WTC11 (cell line): ENCODE results near the gene GABRB2. TPM values are rescaled to one million over a fixed set of nuclear protein-coding genes. Genes with fewer than 3 reads are reported as not detected.
A peak's percentile ranks its signal among the peaks of the same experiment; 100 is the strongest.

Source experiments
- ATAC-seq: fragments of 200-7000 bp; cut with Tn5 transposase; 2 replicates; pipeline ENCODE4 v1.10.0; 2021; ENCODE audit warnings: mild to moderate bottlenecking, moderate library complexity
- CTCF ChIA-PET: fragments of 300-600 bp; sonication (Branson Sonifier 250); formaldehyde crosslinking; loops from one replicate; lab custom pipeline; 2021; ENCODE audit warnings: antibody characterized with exemption; lab: Charles Lee
- POLR2A ChIA-PET: fragments of 350-600 bp; sonication (Branson Sonifier 250); formaldehyde crosslinking; loops from one replicate; lab custom pipeline; 2021; ENCODE audit warnings: antibody characterized with exemption; lab: Charles Lee
- DNase-seq: peaks from one replicate; pipeline ENCODE4 v3.0.0; 2021; ENCODE audit warnings: low spot score
- H3K27ac Mint-ChIP-seq: 2 replicates; pipeline ENCODE4 v1.8.0; 2021; ENCODE audit warnings: mixed read lengths
- H3K27me3 Mint-ChIP-seq: 2 replicates; pipeline ENCODE4 v1.8.0; 2021; ENCODE audit warnings: low read depth, mild to moderate bottlenecking, moderate library complexity, mixed read lengths
- H3K36me3 Mint-ChIP-seq: 2 replicates; pipeline ENCODE4 v1.8.0; 2021; ENCODE audit warnings: mixed read lengths
- H3K4me1 Mint-ChIP-seq: 2 replicates; pipeline ENCODE4 v1.8.0; 2022; ENCODE audit warnings: mixed read lengths
- H3K4me3 Mint-ChIP-seq: 2 replicates; pipeline ENCODE4 v1.8.0; 2021; ENCODE audit warnings: mild to moderate bottlenecking, moderate library complexity, mixed read lengths
- H3K9me3 Mint-ChIP-seq: 2 replicates; pipeline ENCODE4 v1.8.0; 2021; ENCODE audit warnings: mixed read lengths
- CREB1 ChIP-seq: sonication (generic); formaldehyde crosslinking; IDR thresholded peaks from 2 replicates; pipeline ENCODE4 v1.8.0; 2023; ENCODE audit warnings: mild to moderate bottlenecking, missing genetic modification reagents
- E2F1 ChIP-seq: sonication (generic); formaldehyde crosslinking; IDR thresholded peaks from 2 replicates; pipeline ENCODE4 v1.8.0; 2022; ENCODE audit warnings: mild to moderate bottlenecking, missing genetic modification reagents
- EMX1 ChIP-seq: fragments of 250-450 bp; sonication (Bioruptor Pico); IDR thresholded peaks from 2 replicates; pipeline ENCODE4 v1.8.0; 2021; ENCODE audit warnings: mild to moderate bottlenecking
- ERG ChIP-seq: fragments of 250-450 bp; sonication (Bioruptor Pico); IDR thresholded peaks from 2 replicates; pipeline ENCODE4 v1.8.0; 2021; ENCODE audit warnings: mild to moderate bottlenecking
- FOXK1 ChIP-seq: sonication (generic); formaldehyde crosslinking; IDR thresholded peaks from 2 replicates; pipeline ENCODE4 v1.8.0; 2022; ENCODE audit warnings: mild to moderate bottlenecking, moderate library complexity, missing genetic modification reagents
- HMGXB4 ChIP-seq: sonication (generic); formaldehyde crosslinking; IDR thresholded peaks from 2 replicates; pipeline ENCODE4 v1.8.1; 2023; ENCODE audit warnings: mild to moderate bottlenecking, moderate library complexity, missing genetic modification reagents
- JUN ChIP-seq: sonication (generic); formaldehyde crosslinking; IDR thresholded peaks from 2 replicates; pipeline ENCODE4 v1.8.0; 2023; ENCODE audit warnings: mild to moderate bottlenecking, missing genetic modification reagents
- KAT7 ChIP-seq: sonication (generic); formaldehyde crosslinking; IDR thresholded peaks from 2 replicates; pipeline ENCODE4 v1.8.1; 2023; ENCODE audit warnings: missing genetic modification reagents, mild to moderate bottlenecking, borderline replicate concordance
- OVOL2 ChIP-seq: fragments of 250-450 bp; sonication (Bioruptor Pico); IDR thresholded peaks from 2 replicates; pipeline ENCODE4 v1.9.0; 2021; ENCODE audit warnings: mild to moderate bottlenecking, borderline replicate concordance
- SMAD4 ChIP-seq: sonication (generic); formaldehyde crosslinking; IDR thresholded peaks from 2 replicates; pipeline ENCODE4 v1.8.0; 2022; ENCODE audit warnings: mild to moderate bottlenecking, missing genetic modification reagents
- SP1 ChIP-seq: sonication (generic); formaldehyde crosslinking; conservative IDR thresholded peaks from 2 replicates; pipeline ENCODE4 v1.8.1; 2022; ENCODE audit warnings: missing genetic modification reagents
- ZNF138 ChIP-seq: sonication (generic); formaldehyde crosslinking; conservative IDR thresholded peaks from 2 replicates; pipeline ENCODE4 v1.8.1; 2022; ENCODE audit warnings: mild to moderate bottlenecking, moderate library complexity, missing genetic modification reagents
- ZNF423 ChIP-seq: fragments of 250-450 bp; sonication (Bioruptor Pico); IDR thresholded peaks from 2 replicates; pipeline ENCODE4 v2.1.2; 2022; ENCODE audit warnings: mild to moderate bottlenecking, moderate library complexity
- ZNF512 ChIP-seq: sonication (generic); formaldehyde crosslinking; IDR thresholded peaks from 2 replicates; pipeline ENCODE4 v1.8.1; 2022; ENCODE audit warnings: missing genetic modification reagents, borderline replicate concordance
- ZNF532 ChIP-seq: fragments of 250-450 bp; sonication (Bioruptor Pico); IDR thresholded peaks from 2 replicates; pipeline ENCODE4 v1.9.0; 2021; ENCODE audit warnings: mild to moderate bottlenecking, borderline replicate concordance
- ZNF671 ChIP-seq: fragments of 250-450 bp; sonication (Bioruptor Pico); IDR thresholded peaks from 2 replicates; pipeline ENCODE4 v1.8.0; 2021; ENCODE audit warnings: mild to moderate bottlenecking
- total RNA-seq: library from RNA; stranded (reverse); gene quantifications from 3 replicates; pipeline ENCODE4 v1.2.3, GENCODE V29; 2021

The GABRB2 gene
- total RNA-seq, 1 experiment from 2014 or later, result 0.79 TPM

- DNase-seq (no peak), ATAC-seq (peak; percentile 61; the same call in 1 of the 2 replicates)
These were observed 213.2 kb downstream of the GABRB2 start for GRCh38 chr5:161333194-161333880.

GRCh38 chr5:161332343-161332742 is 214.2 kb downstream of the GABRB2 start:
- Mint-ChIP-seq H3K27me3 (no peaks in the 10 kb centered on the region), H3K36me3 (no peaks in the 10 kb centered on the region), H3K9me3 (peaks cover 4% of the 10 kb centered on the region), H3K27ac (no peak overlapping the region), H3K4me1 (peaks cover 18% of the 10 kb centered on the region), H3K4me3 (no peak overlapping the region)
- TF ChIP-seq E2F1 (CRISPR knock-in tag) (no peak), OVOL2 (CRISPR knock-in tag) (no peak), EMX1 (CRISPR knock-in tag) (no peak), JUN (CRISPR knock-in tag) (no peak), HMGXB4 (CRISPR knock-in tag) (no peak), SMAD4 (no peak), ERG (CRISPR knock-in tag) (no peak), ZNF138 (CRISPR knock-in tag) (no peak), CREB1 (CRISPR knock-in tag) (no peak)
- no peak for DNase-seq
- ChIA-PET POLR2A (no interaction called here), CTCF (no interaction called here)
- ATAC-seq, result no peak

More at GRCh38 chr5:161333194-161333880, 213.2 kb downstream of the GABRB2 start:
- Mint-ChIP-seq H3K9me3 (peaks cover 4% of the 10 kb centered on the region), H3K27me3 (no peaks in the 10 kb centered on the region), H3K4me1 (peaks cover 13% of the 10 kb centered on the region), H3K36me3 (no peaks in the 10 kb centered on the region), H3K4me3 (no peak overlapping the region)
- ChIA-PET CTCF (no interaction called here), POLR2A (no interaction called here)
- TF ChIP-seq SMAD4 (no peak), ZNF138 (CRISPR knock-in tag) (no peak), SP1 (CRISPR knock-in tag) (no peak), ZNF512 (no peak), ZNF423 (CRISPR knock-in tag) (no peak), KAT7 (CRISPR knock-in tag) (no peak), FOXK1 (CRISPR knock-in tag) (no peak), ZNF532 (CRISPR knock-in tag) (no peak), ZNF671 (CRISPR knock-in tag) (no peak), E2F1 (CRISPR knock-in tag) (no peak)
- TF ChIP-seq, all 79 proteins: peak for 0
- no peak overlapping the region for H3K27ac Mint-ChIP-seq
